Measurements from ENCODE around the gene TTLL5.
"Not testable (repeated sequence)": the region's sequence is repeated elsewhere in the genome, so short reads cannot be mapped to it uniquely, and the experiment has no call there.

Gene TTLL5

GRCh38 chr14:75877884-75878283, 216.8 kb downstream of the TTLL5 start:
- DNase-seq, result no peak

- no peak for DNase-seq
These were observed 218.0 kb downstream of the TTLL5 start for GRCh38 chr14:75879031-75879430.

GRCh38 chr14:75880512-75880911, 219.5 kb downstream of the TTLL5 start:
- no peak for DNase-seq

- DNase-seq, result no peak
These were observed 220.9 kb downstream of the TTLL5 start for GRCh38 chr14:75881994-75882393.

- no peak for DNase-seq
These were observed 223.2 kb downstream of the TTLL5 start for GRCh38 chr14:75884198-75884611.

GRCh38 chr14:75885829-75886228, 224.8 kb downstream of the TTLL5 start:
- no peak for DNase-seq

GRCh38 chr14:75886636-75887348, 225.7 kb downstream of the TTLL5 start:
- DNase-seq, result no peak

GRCh38 chr14:75888945-75889344, 227.9 kb downstream of the TTLL5 start:
- DNase-seq, result no peak

- DNase-seq, result no peak
These were observed 235.3 kb downstream of the TTLL5 start for GRCh38 chr14:75896341-75896740.

- no peak for DNase-seq
These were observed 243.3 kb downstream of the TTLL5 start for GRCh38 chr14:75904311-75904710.

- DNase-seq, result no peak
These were observed 244.3 kb downstream of the TTLL5 start for GRCh38 chr14:75905147-75905904.

- DNase-seq, result no peak
These were observed 245.2 kb downstream of the TTLL5 start for GRCh38 chr14:75906228-75906627.

GRCh38 chr14:75906680-75907280, 245.7 kb downstream of the TTLL5 start:
- DNase-seq, result peak; percentile 67

- no peak for DNase-seq
These were observed 246.8 kb downstream of the TTLL5 start for GRCh38 chr14:75907756-75908359.

- no peak for DNase-seq
These were observed 248.6 kb downstream of the TTLL5 start for GRCh38 chr14:75909630-75910029.

GRCh38 chr14:75910048-75910447, 249.0 kb downstream of the TTLL5 start:
- no peak for DNase-seq

- no peak for DNase-seq
These were observed 250.8 kb downstream of the TTLL5 start for GRCh38 chr14:75911883-75912282.

- DNase-seq, result no peak
These were observed 252.1 kb downstream of the TTLL5 start for GRCh38 chr14:75913183-75913582.

GRCh38 chr14:75915045-75915444, 254.0 kb downstream of the TTLL5 start:
- DNase-seq, result no peak

- no peak for DNase-seq
These were observed 256.4 kb downstream of the TTLL5 start for GRCh38 chr14:75917322-75917945.

- no peak for DNase-seq
These were observed 256.9 kb downstream of the TTLL5 start for GRCh38 chr14:75917946-75918335.

GRCh38 chr14:75920421-75920820, 259.4 kb downstream of the TTLL5 start:
- DNase-seq, result not testable (repeated sequence)

Data from activated CD4-positive, alpha-beta T cell treated with anti-CD3 and anti-CD28 coated beads, Interleukin-2, amount 50 U/mL, for 1 hour (primary cell).